HCT116 (cell line): Measurements from ENCODE around the gene SV2A. TPM values are rescaled to one million over a fixed set of nuclear protein-coding genes. Genes with fewer than 3 reads are reported as not detected.

Experiments
- ATAC-seq: fragments of 200-7000 bp; cut with Tn5 transposase; 2 replicates; pipeline ENCODE4 v1.9.1; 2020; ENCODE audit warnings: mild to moderate bottlenecking, moderate library complexity
- BruUV-seq: library from RNA; stranded (reverse); fragments of 400-500 nt; replicated peaks from 2 replicates; lab custom pipeline; 2021; lab: Mats Ljungman, UMichigan
- CTCF ChIA-PET: fragments of 300-600 bp; sonication (Branson Sonifier 250); formaldehyde crosslinking; loops from one replicate; lab custom pipeline; 2021; ENCODE audit warnings: antibody characterized with exemption; lab: Charles Lee
- POLR2A ChIA-PET: fragments of 300-600, 350-600 bp; sonication (Branson Sonifier 250); formaldehyde crosslinking; loops from one replicate; lab custom pipeline; 2021; ENCODE audit warnings: antibody characterized with exemption; lab: Charles Lee
- RAD21 ChIA-PET, 2 experiments: fragments of 300-600 bp; sonication (Branson Sonifier 250); formaldehyde crosslinking; loops; one replicate each; lab custom pipeline; 2023; ENCODE audit warnings: low total read pairs in 2 of 2; ENCODE audit not compliant: uncharacterized antibody in 2 of 2, unreplicated experiment in 2 of 2, low non-redundant PET in 1 of 2; lab: Charles Lee
- DNase-seq: peaks from one replicate; pipeline ENCODE4 v3.0.0-alpha.2; 2010; ENCODE audit warnings: low read depth, low spot score
- H2AFZ ChIP-seq: fragments of 200-600 bp; shearing (Covaris generic), sonication (generic); 2 replicates; pipeline ENCODE4 v1.6.1; 2017; ENCODE audit warnings: low read depth, mixed run types, mixed read lengths, antibody characterized with exemption, low read length; ENCODE audit not compliant: poor library complexity, severe bottlenecking
- H3K27ac ChIP-seq: 2 replicates; pipeline ENCODE4 v1.5.1; 2012; ENCODE audit warnings: low read depth, low read length
- H3K27me3 ChIP-seq: fragments of 200-600 bp; sonication (generic); 2 replicates; pipeline ENCODE4 v1.6.1; 2016; ENCODE audit warnings: mixed run types, low read length, mixed read lengths; ENCODE audit not compliant: insufficient read depth
- H3K36me3 ChIP-seq, 2 experiments: fragments of 200-500 bp in 1 of 2; fragments of 200-600 bp in 1 of 2; sonication (Bioruptor generic) in 1 of 2; sonication (generic) in 1 of 2; 2 replicates each; pipeline versions ENCODE4 v1.5.1 to v1.6.1; 2014 to 2016; ENCODE audit warnings: low read length in 2 of 2, inconsistent platforms in 1 of 2, mixed read lengths in 1 of 2, mixed run types in 1 of 2; ENCODE audit not compliant: insufficient read depth in 2 of 2, control insufficient read depth in 1 of 2
- H3K4me1 ChIP-seq, 2 experiments: fragments of 200-600 bp in 1 of 2; sonication (generic) in 1 of 2; 2 replicates each; pipeline versions ENCODE4 v1.5.1 to v1.6.1; 2012 to 2017; ENCODE audit warnings: low read length in 2 of 2, inconsistent platforms in 1 of 2, mild to moderate bottlenecking in 1 of 2, mixed read lengths in 1 of 2, mixed run types in 1 of 2, moderate library complexity in 1 of 2; ENCODE audit not compliant: insufficient read depth in 2 of 2, control insufficient read depth in 1 of 2
- H3K4me2 ChIP-seq: fragments of 200-600 bp; sonication (generic); 2 replicates; pipeline ENCODE4 v1.6.1; 2017; ENCODE audit warnings: mixed run types, low read length, mixed read lengths
- H3K4me3 ChIP-seq, 2 experiments: fragments of 200-600 bp in 1 of 2; sonication (generic) in 1 of 2; replicated peaks in 1 of 2; 2 replicates each; pipeline ENCODE4 v1.5.1; 2011 to 2016; ENCODE audit warnings: low read length in 2 of 2, control low read depth in 1 of 2, low read depth in 1 of 2, mild to moderate bottlenecking in 1 of 2, mixed read lengths in 1 of 2, mixed run types in 1 of 2
- H3K79me2 ChIP-seq: fragments of 200-600 bp; sonication (generic); 2 replicates; pipeline ENCODE4 v1.6.1; 2017; ENCODE audit warnings: mild to moderate bottlenecking, mixed run types, low read length, moderate library complexity, mixed read lengths; ENCODE audit not compliant: insufficient read depth
- H3K9ac ChIP-seq: fragments of 200-600 bp; sonication (generic); 2 replicates; pipeline ENCODE4 v1.6.1; 2016; ENCODE audit warnings: low read length, mixed read lengths
- H3K9me2 ChIP-seq: fragments of 200-600 bp; sonication (generic), shearing (Covaris generic); 2 replicates; pipeline ENCODE4 v1.6.1; 2017; ENCODE audit warnings: mixed run types, mild to moderate bottlenecking, moderate library complexity; ENCODE audit not compliant: insufficient read depth
- H3K9me3 ChIP-seq, 2 experiments: fragments of 200-500 bp in 1 of 2; fragments of 200-600 bp in 1 of 2; sonication (Bioruptor generic) in 1 of 2; sonication (generic) in 1 of 2; 2 replicates each; pipeline ENCODE4 v1.6.1; 2014 to 2017; ENCODE audit warnings: low read length in 2 of 2, mixed read lengths in 2 of 2, inconsistent platforms in 1 of 2, low read depth in 1 of 2, mild to moderate bottlenecking in 1 of 2, mixed run types in 1 of 2, moderate library complexity in 1 of 2; ENCODE audit not compliant: control insufficient read depth in 1 of 2, insufficient read depth in 1 of 2
- H4K20me1 ChIP-seq: fragments of 200-600 bp; sonication (generic), shearing (Covaris generic); 2 replicates; pipeline ENCODE4 v1.6.1; 2017; ENCODE audit warnings: mixed run types, mild to moderate bottlenecking, moderate library complexity; ENCODE audit not compliant: insufficient read depth
- ATF3 ChIP-seq: IDR thresholded peaks from 2 replicates; pipeline ENCODE4 v1.6.1; 2012
- CBX3 ChIP-seq: IDR thresholded peaks from 2 replicates; pipeline ENCODE4 v1.6.1; 2012; ENCODE audit warnings: low read depth
- CEBPB ChIP-seq: IDR thresholded peaks from 2 replicates; pipeline ENCODE4 v1.6.1; 2012; ENCODE audit warnings: low read depth
- CTCF ChIP-seq, 3 experiments: fragments of 200-600 bp in 1 of 3; sonication (generic) in 1 of 3; IDR thresholded peaks in 2 of 3; conservative IDR thresholded peaks in 1 of 3; 2 replicates each; pipeline ENCODE4 v1.5.1; 2012 to 2017; ENCODE audit warnings: low read depth in 2 of 3, low read length in 2 of 3, antibody characterized with exemption in 1 of 3, borderline replicate concordance in 1 of 3, control low read depth in 1 of 3, mild to moderate bottlenecking in 1 of 3, mixed read lengths in 1 of 3, mixed run types in 1 of 3, moderate library complexity in 1 of 3; ENCODE audit not compliant: insufficient read depth in 1 of 3
- FOSL1 ChIP-seq: IDR thresholded peaks from 2 replicates; pipeline ENCODE4 v1.6.1; 2012; ENCODE audit warnings: low read depth
- MAX ChIP-seq: IDR thresholded peaks from 2 replicates; pipeline ENCODE4 v1.6.1; 2012
- POLR2A ChIP-seq: IDR thresholded peaks from 2 replicates; pipeline ENCODE4 v1.7.0; 2011; ENCODE audit warnings: borderline replicate concordance; ENCODE audit not compliant: insufficient read depth, insufficient read length; ENCODE audit errors: extremely low read depth
- POLR2AphosphoS5 ChIP-seq: IDR thresholded peaks from 2 replicates; pipeline ENCODE4 v1.6.1; 2011; ENCODE audit warnings: mild to moderate bottlenecking, low read depth, low read length, moderate library complexity
- SIN3A ChIP-seq: IDR thresholded peaks from 2 replicates; pipeline ENCODE4 v1.6.1; 2012; ENCODE audit warnings: low read depth
- SRF ChIP-seq: IDR thresholded peaks from 2 replicates; pipeline ENCODE4 v1.6.1; 2012; ENCODE audit warnings: low read depth
- TCF7L2 ChIP-seq: IDR thresholded peaks from 2 replicates; pipeline ENCODE4 v1.7.0; 2011; ENCODE audit warnings: borderline replicate concordance, inconsistent platforms; ENCODE audit not compliant: insufficient read depth, insufficient read length; ENCODE audit errors: extremely low read depth
- YY1 ChIP-seq: IDR thresholded peaks from 2 replicates; pipeline ENCODE4 v1.6.1; 2011; ENCODE audit warnings: low read length, low read depth, moderate library complexity, mild to moderate bottlenecking; ENCODE audit not compliant: insufficient replicate concordance; ENCODE audit errors: extremely low read depth
- intact Hi-C: fragments of 100-400 bp; cut with micrococcal nuclease; formaldehyde crosslinking; loops from 2 replicates; pipeline ENCODE4 v1.10.0; 2022
- total RNA-seq: library from RNA; stranded (reverse); gene quantifications from one replicate; pipeline ENCODE4 v1.2.1, GENCODE V29; 2021; ENCODE audit not compliant: unreplicated experiment

The SV2A gene
- total RNA-seq, 1 experiment from 2014 or later = 0.15 TPM

GRCh38 chr1:149936170-149936991 lies 18.7 kb upstream of the SV2A start, which contains the start of gene MTMR11:
Gene MTMR11 (minus strand): TSS chr1:149936879. CDS start chr1:149936647, 232 bp downstream.
- ChIA-PET POLR2A (interaction anchor here (0.7 to 4.2 kb wide), 3 partner anchors 8 to 49 kb away, joined by 4 to 43 read pairs (median 23); a partner anchor contains a TSS), RAD21 (no interaction called here), CTCF (interaction anchor here (1.7 kb wide), 1 partner anchor 250 kb away, joined by 8 read pairs; no protein-coding TSS in a partner anchor)
- H3K27me3 ChIP-seq = no peaks in the 10 kb centered on the region
- peaks cover 39 to 63% of the 10 kb centered on the region in 2 experiments for H3K4me1 ChIP-seq
- BruUV-seq = no TSS peak
- peak within 1 kb of the TSS; percentile 89 for H3K27ac ChIP-seq
- H4K20me1 ChIP-seq = no peaks in the 10 kb centered on the region
- peak within 1 kb of the TSS; percentile 15 for H2AFZ ChIP-seq
- intact Hi-C loops = loop anchor here (5.0 kb wide), 1 partner anchor 76 kb away; the partner anchor contains the start of gene OTUD7B
- H3K9me2 ChIP-seq = no peaks in the 10 kb centered on the region
- H3K9me3 ChIP-seq = no peaks in the 10 kb centered on the region
- H3K9ac ChIP-seq = peak within 1 kb of the TSS; percentile 67
- no peak for DNase-seq
- H3K4me2 ChIP-seq = peak within 1 kb of the TSS; percentile 90
- ATAC-seq = peak; percentile 60
- H3K36me3 ChIP-seq = no peaks in the 10 kb centered on the region
- H3K79me2 ChIP-seq = no peaks in the 10 kb centered on the region
- TF ChIP-seq MAX (peak; percentile 16; the same call in 1 of the 2 replicates), TCF7L2 (peak; percentile 55), SRF (no peak), CEBPB (no peak), CBX3 (no peak), POLR2A (no peak)
- peak within 1 kb of the TSS; percentile 64 to 66 for H3K4me3 ChIP-seq

GRCh38 chr1:149934356-149934755 lies 16.7 kb upstream of the SV2A start:
- CTCF ChIA-PET = no interaction called here
- Histone ChIP-seq H3K9me2 (no peaks in the 10 kb centered on the region), H3K27me3 (no peaks in the 10 kb centered on the region), H3K4me2 (no peak overlapping the region), H3K4me3 (no peak overlapping the region), H3K4me1 (peaks cover 21 to 47% of the 10 kb centered on the region in 2 experiments), H3K36me3 (no peaks in the 10 kb centered on the region), H3K79me2 (no peaks in the 10 kb centered on the region), H3K9me3 (no peaks in the 10 kb centered on the region), H3K9ac (no peak overlapping the region), H2AFZ (no peak overlapping the region), H4K20me1 (no peaks in the 10 kb centered on the region), H3K27ac (no peak overlapping the region)
- POLR2A ChIA-PET = interaction anchor here (1.1 kb wide), 1 partner anchor 47 kb away, joined by 3 read pairs; a partner anchor contains a TSS
- ATAC-seq (no peak), DNase-seq (no peak)
- intact Hi-C loops = no loop called here
- RAD21 ChIA-PET = no interaction called here
- BruUV-seq = no TSS peak
- no peak for TF ChIP-seq YY1
- no peak for TF ChIP-seq TCF7L2
- TF ChIP-seq ATF3 = no peak
- TF ChIP-seq SRF = no peak
- TF ChIP-seq POLR2AphosphoS5 = no peak
- no peak for TF ChIP-seq SIN3A
- no peak for TF ChIP-seq CTCF (IDR thresholded peaks at IDR 0.05 in 2 of 3, conservative IDR thresholded peaks at IDR 0.05 in 1 of 3; ENCODE audit: borderline replicate concordance in 1 of 3, insufficient read depth in 1 of 3, low read depth in 2 of 3, low read length in 2 of 3)
- no peak for TF ChIP-seq CBX3
- TF ChIP-seq FOSL1 = no peak
